Stromal cell of bone marrow (primary cell): Measurements from ENCODE around the gene OXLD1.

Source experiments
- DNase-seq: peaks from one replicate; pipeline ENCODE4 v3.0.0-alpha.2; 2012; ENCODE audit warnings: low read depth

Gene OXLD1

DNA sequence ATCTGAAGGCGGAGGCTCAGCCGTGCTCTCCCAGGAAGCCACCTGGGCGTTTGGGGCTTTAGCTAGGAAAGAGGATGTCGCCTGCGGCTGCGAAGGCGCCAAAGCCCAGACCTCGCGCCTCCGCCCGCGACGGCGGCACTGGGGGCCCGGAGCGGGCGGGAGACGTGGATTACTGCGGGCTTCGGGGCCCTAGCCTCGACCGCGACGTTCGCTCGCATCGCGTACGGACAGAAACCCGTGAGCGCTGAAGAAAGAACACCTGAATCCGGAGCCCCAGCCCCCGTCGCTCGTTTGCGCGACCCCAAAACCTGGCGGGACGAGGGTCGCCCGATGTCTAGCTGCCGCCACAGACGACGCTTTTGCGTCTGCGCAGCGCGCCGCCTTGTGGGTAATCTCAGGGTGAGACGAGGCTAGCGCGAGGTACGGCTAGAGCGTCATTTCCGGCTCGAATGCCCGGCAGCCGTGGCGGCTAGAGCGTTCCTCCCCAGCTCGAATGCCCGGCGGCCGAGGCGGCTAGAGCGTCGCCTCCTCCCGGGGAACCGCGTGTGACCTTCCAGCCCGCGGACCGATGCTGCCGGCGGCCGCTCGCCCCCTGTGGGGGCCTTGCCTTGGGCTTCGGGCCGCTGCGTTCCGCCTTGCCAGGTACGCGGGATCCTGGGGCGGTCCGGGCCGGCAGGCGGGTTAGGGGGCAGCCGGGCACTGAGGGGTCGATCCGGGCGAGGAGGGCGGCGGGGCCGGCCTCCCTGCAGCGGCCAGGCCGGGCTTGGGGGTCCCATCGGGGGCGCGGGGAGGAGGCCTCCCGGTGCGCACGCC lies 36.7 kb upstream of the OXLD1 start, which contains the start of gene MRPL12:
MRPL12 (plus strand) TSS at position 434 of the 813 bp plus-strand sequence; CDS start at position 569, 135 bp downstream.
- DNase-seq, result peak; percentile 87

DNA sequence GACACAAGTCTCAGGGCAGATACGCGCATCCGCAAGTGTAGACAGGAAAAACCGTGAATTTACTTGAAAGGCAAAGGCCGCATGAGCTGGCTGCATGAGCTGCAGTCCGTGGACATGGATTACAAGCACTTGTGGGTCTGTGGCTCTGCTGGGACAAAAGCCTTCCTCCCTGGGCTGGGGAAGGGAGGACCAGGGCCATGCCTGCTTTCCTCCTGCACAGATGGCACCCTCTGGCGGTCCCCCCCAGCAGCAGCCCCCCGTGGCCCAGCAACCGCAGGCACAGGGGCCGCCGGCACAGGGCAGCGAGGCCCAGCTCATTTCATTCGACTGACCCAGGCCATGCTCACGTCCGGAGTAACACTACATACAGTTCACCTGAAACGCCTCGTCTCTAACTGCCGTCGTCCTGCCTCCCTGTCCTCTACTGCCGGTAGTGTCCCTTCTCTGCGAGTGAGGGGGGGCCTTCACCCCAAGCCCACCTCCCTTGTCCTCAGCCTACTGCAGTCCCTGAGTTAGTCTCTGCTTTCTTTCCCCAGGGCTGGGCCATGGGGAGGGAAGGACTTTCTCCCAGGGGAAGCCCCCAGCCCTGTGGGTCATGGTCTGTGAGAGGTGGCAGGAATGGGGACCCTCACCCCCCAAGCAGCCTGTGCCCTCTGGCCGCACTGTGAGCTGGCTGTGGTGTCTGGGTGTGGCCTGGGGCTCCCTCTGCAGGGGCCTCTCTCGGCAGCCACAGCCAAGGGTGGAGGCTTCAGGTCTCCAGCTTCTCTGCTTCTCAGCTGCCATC lies 35.1 kb upstream of the OXLD1 start:
- no peak for DNase-seq

DNA sequence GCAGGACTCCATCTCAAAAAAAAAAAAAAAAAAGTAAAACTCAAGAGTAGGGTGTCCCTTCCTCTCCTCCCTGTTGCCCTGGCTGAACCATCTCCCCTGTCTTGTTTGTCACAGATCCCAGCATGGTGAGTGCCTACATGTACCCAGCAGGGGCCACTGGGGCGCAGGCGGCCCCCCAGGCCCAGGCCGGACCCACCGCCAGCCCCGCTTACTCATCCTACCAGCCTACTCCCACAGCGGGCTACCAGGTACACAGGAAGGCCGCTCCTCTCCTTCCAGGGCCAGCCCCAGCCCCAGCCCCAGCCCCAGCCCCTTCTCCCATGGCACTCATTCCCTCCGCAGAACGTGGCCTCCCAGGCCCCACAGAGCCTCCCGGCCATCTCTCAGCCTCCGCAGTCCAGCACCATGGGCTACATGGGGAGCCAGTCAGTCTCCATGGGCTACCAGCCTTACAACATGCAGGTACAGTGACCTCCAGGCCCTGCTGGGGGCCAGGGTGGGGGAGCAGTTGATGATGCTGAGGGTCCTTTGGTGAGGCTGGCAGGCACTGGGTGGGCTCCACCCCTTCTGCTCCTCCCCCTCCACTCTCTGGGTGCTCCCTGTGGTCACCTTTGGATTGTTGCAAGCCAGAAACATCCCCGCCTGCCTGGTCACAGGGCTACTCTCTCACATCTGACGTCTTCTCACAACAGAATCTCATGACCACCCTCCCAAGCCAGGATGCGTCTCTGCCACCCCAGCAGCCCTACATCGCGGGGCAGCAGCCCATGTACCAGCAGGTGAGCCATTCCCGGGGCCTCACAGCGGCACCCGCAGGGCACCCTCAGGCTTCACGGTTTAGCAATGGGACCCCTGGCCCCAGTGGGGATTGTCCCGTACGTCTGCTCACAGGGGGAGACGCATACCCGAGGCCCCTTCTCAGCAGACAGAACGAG lies 34.2 kb upstream of the OXLD1 start:
- no peak for DNase-seq

DNA sequence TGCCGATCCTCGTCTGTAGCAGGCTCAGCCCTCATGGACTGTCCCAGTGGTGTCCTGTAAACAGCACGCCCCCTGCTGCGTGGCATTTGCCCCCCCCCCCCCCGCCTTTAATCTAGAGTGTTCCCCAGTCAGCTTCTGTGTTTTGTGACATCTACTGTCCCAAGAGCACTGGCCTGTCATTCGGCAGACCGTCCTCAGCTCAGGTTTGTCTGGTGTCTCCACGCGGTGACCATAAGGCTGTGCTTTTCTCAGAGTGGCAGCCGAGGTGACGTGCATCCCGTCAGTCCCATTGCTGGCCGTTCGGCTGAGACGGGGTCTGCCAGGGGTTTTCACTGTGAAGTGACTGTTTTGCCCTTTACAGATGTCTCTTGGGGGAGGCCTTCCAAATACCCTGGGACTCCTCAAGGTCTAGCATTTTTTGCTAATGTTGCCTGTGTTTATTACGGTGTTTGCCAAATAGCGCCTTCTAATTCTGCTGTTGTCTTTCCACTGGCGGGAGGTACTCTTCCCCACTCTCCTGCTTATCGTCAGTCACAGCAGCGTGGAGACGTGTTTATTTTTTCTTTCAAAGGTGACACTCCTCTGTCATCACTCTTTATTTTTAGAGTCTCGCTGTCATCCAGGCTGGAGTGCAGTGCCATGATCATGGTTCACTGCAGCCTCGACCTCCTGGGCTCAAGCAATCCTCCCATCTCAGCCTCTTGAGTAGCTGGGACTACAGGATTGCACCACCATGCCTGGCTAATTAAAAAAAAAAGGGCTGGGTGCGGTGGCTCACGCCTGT lies 31.0 kb upstream of the OXLD1 start:
- no peak for DNase-seq

DNA sequence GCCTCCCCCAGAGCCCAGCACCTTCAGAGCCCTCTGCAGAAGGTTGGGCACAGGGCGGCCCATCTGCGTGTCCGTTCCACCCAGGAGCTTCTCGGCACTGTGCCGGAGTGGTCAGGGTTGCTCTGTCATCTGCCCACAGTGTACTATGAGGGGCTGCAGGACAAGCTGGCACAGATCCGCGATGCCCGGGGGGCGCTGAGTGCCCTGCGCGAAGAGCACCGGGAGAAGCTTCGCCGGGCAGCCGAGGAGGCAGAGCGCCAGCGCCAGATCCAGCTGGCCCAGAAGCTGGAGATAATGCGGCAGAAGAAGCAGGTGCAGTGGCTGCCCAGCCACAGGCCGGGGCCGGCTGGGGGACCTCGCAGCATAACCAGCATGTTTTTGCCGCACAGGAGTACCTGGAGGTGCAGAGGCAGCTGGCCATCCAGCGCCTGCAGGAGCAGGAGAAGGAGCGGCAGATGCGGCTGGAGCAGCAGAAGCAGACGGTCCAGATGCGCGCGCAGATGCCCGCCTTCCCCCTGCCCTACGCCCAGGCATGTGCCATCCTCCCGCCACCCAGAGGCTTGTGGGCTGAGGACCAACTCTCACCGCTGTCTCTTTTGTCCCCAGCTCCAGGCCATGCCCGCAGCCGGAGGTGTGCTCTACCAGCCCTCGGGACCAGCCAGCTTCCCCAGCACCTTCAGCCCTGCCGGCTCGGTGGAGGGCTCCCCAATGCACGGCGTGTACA lies 30.0 kb upstream of the OXLD1 start:
- no peak for DNase-seq

DNA sequence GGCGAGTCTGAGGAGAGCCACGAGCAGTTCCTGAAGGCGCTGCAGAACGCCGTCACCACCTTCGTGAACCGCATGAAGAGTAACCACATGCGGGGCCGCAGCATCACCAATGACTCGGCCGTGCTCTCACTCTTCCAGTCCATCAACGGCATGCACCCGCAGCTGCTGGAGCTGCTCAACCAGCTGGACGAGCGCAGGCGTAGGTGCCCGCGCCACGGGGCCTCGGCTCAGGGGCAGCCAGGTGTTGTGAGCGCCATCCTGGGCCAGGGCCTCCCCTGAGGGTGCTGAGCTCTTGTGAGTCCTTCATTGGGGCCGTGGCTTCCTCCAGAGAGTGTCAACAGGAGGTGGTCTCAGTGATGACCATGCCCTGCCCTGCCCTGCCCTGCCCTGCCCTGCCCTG lies 29.4 kb upstream of the OXLD1 start:
- DNase-seq, result no peak

DNA sequence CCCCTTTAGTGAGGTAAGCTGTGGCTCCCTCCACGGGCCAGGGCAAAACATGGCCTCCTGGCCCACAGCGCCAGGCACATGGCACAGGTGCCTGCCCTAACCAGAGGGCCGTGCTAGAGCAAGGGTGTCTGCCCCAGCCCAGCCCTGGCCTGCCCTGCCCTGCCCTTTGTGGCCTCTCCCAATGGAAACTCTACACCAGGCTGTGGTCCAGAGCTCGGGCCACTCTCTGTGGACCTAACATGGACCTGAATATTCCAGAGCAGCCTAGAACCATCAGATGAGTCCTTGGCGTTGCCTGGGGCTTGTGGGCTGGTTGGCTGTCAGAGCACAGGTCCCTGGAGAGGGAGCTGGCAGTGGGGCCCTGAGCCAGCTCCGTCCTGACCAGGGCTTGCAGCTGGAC lies 28.8 kb upstream of the OXLD1 start:
- no peak for DNase-seq

DNA sequence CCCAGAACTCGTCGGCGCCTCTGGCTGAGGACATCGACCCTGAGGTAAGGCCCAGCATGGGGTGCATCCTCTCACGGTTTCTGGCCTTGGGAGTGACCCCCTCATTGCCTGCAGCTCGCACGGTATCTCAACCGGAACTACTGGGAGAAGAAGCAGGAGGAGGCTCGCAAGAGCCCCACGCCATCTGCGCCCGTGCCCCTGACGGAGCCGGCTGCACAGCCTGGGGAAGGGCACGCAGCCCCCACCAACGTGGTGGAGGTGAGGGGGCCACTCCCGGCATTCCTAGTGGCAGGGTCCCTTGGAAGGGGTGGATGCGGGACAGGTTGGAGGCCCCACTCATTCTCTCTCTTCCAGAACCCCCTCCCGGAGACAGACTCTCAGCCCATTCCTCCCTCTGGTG lies 28.4 kb upstream of the OXLD1 start:
- no peak for DNase-seq

DNA sequence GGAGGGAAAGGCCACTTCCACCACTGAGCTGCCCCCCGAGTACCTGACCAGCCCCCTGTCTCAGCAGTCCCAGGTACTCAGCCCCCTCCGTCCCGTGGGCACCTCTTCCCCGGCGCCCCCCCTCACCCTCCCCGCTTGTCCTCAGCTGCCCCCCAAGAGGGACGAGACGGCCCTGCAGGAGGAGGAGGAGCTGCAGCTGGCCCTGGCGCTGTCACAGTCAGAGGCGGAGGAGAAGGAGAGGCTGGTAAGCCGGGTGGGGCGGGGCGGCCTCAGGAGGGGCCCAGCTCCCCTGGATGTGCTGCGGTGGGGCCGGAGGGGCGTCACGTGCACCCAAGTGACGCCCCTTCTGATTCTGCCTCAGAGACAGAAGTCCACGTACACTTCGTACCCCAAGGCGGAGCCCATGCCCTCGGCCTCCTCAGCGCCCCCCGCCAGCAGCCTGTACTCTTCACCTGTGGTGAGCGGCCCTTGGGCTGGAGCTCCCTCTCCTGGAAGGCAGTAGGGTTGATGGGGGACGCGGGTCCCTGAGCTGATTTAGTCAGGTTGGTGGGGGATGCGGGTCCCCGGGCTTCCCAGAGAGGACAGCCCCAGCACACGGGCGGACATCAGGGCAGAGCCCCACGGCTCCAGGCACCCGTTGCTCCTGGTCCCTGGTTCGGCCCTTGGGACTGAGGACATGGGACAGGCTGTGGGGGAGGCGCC lies 27.3 kb upstream of the OXLD1 start:
- DNase-seq, result no peak

DNA sequence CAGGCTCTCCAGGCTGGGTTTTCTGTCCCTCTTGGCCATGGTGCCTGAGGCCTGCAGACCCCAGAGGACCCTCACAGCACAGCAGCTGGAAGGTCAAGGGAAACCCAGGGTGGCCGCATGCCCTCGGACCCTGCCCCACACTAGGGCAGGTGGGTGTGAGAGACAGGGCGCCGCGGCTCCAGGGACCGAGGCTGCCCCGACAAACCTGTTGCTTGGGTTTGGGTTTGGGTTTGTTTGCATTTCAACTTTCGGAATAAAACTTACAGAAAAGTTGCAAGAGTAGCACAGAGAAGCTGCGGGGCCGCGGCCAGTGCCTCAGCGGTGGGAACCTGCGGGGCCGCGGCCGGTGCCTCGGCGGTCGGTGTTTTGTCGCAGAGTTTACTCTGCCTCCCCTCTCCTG lies 25.2 kb upstream of the OXLD1 start:
- no peak for DNase-seq

DNA sequence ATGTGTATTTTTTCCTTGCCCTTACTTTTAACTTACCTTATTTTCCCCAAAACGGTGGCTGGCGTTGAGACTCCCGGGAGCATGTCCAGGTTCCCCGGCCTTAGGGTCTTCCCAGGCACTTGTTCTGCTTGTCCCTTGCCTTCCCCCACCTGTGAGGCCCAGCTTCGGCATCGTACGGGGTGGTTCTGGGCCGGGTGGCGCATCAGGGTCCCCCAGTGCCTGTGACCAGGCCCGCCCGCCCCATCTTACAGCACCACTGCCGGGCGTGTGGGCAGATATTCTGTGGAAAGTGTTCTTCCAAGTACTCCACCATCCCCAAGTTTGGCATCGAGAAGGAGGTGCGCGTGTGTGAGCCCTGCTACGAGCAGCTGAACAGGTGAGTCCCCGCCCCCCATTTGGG lies 24.8 kb upstream of the OXLD1 start:
- DNase-seq, result no peak

DNA sequence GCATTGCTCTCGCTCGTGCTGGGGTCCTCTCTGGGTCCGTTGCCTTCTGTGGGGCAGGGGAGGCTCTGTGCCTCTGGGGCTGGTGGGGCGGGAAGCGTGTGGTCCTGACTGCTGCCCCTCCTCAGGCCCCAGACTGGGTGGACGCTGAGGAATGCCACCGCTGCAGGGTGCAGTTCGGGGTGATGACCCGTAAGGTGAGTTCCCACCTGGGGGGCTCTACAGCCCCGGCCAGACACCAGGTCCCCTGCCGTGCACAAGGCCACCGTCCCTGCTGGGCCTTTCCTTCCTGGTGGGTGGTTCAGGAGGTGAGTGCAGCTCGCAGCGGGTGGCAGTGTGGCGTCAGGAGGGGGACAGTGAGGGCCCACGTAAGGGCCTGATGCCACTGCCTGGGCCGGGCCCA lies 24.1 kb upstream of the OXLD1 start:
- no peak for DNase-seq

DNA sequence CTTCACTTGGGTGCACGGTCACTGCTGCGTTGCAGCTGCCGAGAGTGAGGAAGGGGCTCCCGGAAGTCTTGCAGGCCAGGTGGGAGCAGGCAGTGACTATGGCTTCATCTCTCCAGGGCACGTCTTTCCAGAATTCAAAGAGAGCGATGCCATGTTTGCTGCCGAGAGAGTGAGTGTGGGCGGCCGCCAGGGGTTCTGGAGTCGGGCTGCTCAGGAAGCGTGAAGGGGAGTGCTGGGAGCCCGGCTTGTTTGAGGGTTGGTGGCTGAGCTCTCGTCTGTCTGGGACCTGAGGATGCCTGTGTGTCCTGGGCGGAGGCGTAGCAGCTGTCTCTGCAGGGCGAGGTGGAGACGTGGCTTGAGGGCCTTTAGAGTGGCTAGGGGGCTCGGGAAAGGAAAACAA lies 23.7 kb upstream of the OXLD1 start:
- DNase-seq, result no peak

DNA sequence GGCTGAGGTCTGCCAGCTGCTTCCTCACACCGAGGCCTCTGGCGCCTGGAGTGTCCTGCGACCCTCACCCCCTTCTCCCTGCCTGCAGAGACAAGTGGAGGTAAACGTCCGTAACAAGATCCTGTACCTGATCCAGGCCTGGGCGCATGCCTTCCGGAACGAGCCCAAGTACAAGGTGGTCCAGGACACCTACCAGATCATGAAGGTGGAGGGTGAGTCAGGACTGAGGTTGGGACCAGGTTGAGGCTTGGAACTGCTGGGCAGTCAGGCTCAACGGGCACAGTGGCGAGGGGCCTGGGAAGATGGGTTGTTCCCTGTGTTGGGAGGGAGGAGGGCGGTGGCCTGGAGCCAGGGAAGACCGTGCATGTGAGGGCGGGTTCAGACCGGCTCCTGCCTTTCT lies 22.2 kb upstream of the OXLD1 start:
- DNase-seq, result no peak

DNA sequence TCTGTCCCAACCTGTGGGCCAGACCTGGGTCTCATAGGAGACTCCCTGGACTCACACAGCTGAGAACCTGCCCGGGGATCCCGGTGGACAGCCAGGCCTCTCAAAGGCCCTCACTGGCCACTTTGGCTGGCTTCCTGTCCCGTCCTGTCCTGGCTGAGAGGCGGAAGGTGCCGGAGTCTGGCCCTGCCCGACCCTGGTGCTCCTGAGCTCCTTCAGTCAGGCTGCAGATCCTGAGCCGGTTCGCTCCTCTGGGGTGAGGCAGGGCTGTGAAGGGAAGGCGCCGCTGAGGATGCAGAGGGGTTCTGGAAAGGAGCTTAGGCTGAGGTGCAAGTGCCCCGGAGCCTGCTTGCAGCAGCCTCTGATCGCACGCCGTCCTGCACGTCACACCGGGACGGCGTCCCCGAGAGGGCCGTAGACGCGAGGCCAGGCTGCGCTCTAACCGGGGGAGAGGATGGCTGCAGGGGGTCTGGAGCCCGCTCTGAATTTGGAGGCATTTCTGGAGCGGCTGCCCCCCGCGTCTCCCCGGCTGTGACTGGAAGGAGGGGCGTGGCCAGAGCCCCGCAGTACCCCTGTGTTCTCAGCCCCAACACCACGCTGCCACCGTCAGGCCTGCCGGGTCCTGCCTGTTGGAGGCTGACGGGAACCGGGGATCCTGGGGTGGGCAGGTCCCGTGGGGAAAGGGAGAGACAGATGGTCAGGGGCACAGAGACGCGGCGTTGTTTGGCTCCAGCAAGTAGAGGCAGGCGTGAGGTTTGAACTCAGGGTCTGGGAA lies 21.6 kb upstream of the OXLD1 start:
- no peak for DNase-seq

DNA sequence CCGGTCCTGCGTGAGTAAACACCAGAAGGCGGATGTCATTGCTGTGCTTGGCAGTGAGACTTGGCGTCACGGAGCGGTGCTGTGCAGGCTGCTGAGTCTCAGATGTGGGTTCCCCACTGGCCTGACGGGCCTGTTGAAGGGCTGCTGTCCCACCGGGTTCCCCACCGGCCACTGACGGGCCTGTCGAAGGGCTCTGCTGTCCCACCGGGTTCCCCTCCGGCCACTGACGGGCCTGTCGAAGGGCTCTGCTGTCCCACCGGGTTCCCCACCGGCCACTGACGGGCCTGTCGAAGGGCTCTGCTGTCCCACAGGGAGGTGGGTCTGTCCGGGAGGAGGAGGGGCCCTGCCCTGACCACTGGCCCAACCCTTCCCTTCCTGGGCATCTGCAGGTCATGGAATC lies 20.2 kb upstream of the OXLD1 start:
- DNase-seq, result no peak

DNA sequence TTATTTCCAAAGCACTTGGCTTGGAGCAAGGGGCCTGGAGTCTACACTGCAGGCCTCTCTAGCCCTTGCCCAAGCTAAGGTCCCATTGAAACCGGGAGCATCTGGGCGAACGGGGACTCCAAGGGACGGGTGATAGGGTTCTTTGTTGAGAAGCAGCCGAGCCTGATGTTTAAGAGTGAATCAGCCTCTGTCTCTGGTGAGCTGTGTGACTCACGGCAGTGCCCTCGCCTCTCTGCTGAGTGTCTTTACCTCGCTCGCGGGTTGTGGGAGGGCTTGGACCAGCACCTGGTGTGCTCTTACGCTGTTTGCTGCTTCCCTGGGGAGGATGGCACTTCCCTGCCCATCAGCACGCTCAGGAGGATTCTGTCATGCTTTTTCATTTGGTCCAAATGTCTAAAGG lies 18.7 kb upstream of the OXLD1 start:
- no peak for DNase-seq

DNA sequence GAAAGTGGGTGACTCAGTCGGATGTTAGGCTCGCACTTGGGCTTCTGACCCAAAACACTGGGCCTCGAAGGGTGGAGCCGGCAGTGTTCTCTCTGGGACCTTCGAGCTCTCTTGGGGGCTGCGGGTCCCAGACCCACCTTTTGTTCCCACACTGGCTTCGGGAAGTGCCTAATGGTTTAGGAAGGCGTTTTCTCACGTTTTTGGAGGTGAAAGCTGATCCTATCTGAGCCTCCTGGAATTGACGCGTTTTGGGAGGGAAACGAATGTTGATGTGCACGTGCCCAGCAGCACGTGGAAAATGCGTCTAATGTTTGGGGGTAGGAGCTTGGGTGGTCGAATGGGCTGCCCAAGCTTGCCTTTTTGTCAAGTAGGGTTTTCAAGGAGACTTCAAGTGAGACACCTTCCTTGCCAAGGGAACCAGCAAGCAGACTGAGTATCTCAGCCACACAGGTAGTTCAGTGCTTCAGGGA lies 18.1 kb upstream of the OXLD1 start:
- DNase-seq, result peak; percentile 83
